MG63 (cell line): ENCODE data around the gene SUPT3H. TPM values are rescaled to one million over a fixed set of nuclear protein-coding genes. Genes with fewer than 3 reads are reported as not detected.
A peak's percentile ranks its signal among the peaks of the same experiment; 100 is the strongest.
"Not testable (repeated sequence)": the region's sequence is repeated elsewhere in the genome, so short reads cannot be mapped to it uniquely, and the experiment has no call there.

Experiments used
- DNase-seq: peaks from one replicate; pipeline ENCODE4 v3.0.0-alpha.2; 2020
- H3K27me3 ChIP-seq: fragments of 250-450 bp; sonication (Bioruptor Pico); 2 replicates; pipeline ENCODE4 v1.5.1; 2020; ENCODE audit warnings: mild to moderate bottlenecking, moderate library complexity
- H3K36me3 ChIP-seq: fragments of 250-450 bp; sonication (Bioruptor Pico); 2 replicates; pipeline ENCODE4 v1.5.1; 2020; ENCODE audit warnings: mild to moderate bottlenecking, moderate library complexity
- H3K4me3 ChIP-seq: fragments of 250-450 bp; sonication (Bioruptor Pico); 2 replicates; pipeline ENCODE4 v1.5.1; 2020; ENCODE audit warnings: mild to moderate bottlenecking, moderate library complexity
- H3K9me3 ChIP-seq: fragments of 250-450 bp; sonication (Bioruptor Pico); 2 replicates; pipeline ENCODE4 v1.5.1; 2020; ENCODE audit warnings: mild to moderate bottlenecking, moderate library complexity
- total RNA-seq: library from RNA; depleted of rRNA; stranded (reverse); fragments of >200 nt; shearing (Covaris generic); gene quantifications from 2 replicates; pipeline ENCODE4 v1.2.3, GENCODE V29; 2014; ENCODE audit warnings: low replicate concordance

The SUPT3H gene
- total RNA-seq, 1 experiment from 2014 or later, result not detected

GRCh38 chr6:44869321-44869897 lies 508.3 kb downstream of the SUPT3H start:
- H3K36me3 ChIP-seq, result no peaks in the 10 kb centered on the region
- peaks cover 25% of the 10 kb centered on the region for H3K9me3 ChIP-seq
- no peak for DNase-seq
- no peaks in the 10 kb centered on the region for H3K27me3 ChIP-seq
- no peak overlapping the region for H3K4me3 ChIP-seq

GRCh38 chr6:44868910-44869309 lies 508.8 kb downstream of the SUPT3H start:
- H3K4me3 ChIP-seq, result no peak overlapping the region
- no peaks in the 10 kb centered on the region for H3K27me3 ChIP-seq
- H3K36me3 ChIP-seq, result no peaks in the 10 kb centered on the region
- H3K9me3 ChIP-seq, result peaks cover 28% of the 10 kb centered on the region
- no peak for DNase-seq

- Histone ChIP-seq H3K9me3 (peaks cover 28% of the 10 kb centered on the region), H3K4me3 (no peak overlapping the region), H3K27me3 (no peaks in the 10 kb centered on the region), H3K36me3 (no peaks in the 10 kb centered on the region)
- DNase-seq, result no peak
Measured at GRCh38 chr6:44868335-44868668, 509.4 kb downstream of the SUPT3H start.

- no peaks in the 10 kb centered on the region for H3K27me3 ChIP-seq
- H3K4me3 ChIP-seq, result no peak overlapping the region
- H3K36me3 ChIP-seq, result no peaks in the 10 kb centered on the region
- peaks cover 28% of the 10 kb centered on the region for H3K9me3 ChIP-seq
- no peak for DNase-seq
Measured at GRCh38 chr6:44867571-44868334, 510.0 kb downstream of the SUPT3H start.

GRCh38 chr6:44865184-44865583 lies 512.5 kb downstream of the SUPT3H start:
- not testable (repeated sequence) for H3K36me3 ChIP-seq, DNase-seq, H3K4me3 ChIP-seq, H3K27me3 ChIP-seq
- peaks cover 27% of the 10 kb centered on the region for H3K9me3 ChIP-seq

- Histone ChIP-seq H3K27me3 (no peaks in the 10 kb centered on the region), H3K36me3 (no peaks in the 10 kb centered on the region), H3K9me3 (peaks cover 9% of the 10 kb centered on the region), H3K4me3 (no peak overlapping the region)
- no peak for DNase-seq
Measured at GRCh38 chr6:44859901-44860410, 517.8 kb downstream of the SUPT3H start.

- Histone ChIP-seq H3K9me3 (peaks cover 1% of the 10 kb centered on the region; the same call in 1 of the 2 replicates), H3K4me3 (no peak overlapping the region), H3K36me3 (no peaks in the 10 kb centered on the region), H3K27me3 (no peaks in the 10 kb centered on the region)
- DNase-seq, result no peak
Measured at GRCh38 chr6:44858998-44859397, 518.7 kb downstream of the SUPT3H start.

GRCh38 chr6:44856479-44856878 lies 521.3 kb downstream of the SUPT3H start:
- Histone ChIP-seq H3K27me3 (no peaks in the 10 kb centered on the region), H3K4me3 (no peak overlapping the region), H3K9me3 (no peaks in the 10 kb centered on the region), H3K36me3 (no peaks in the 10 kb centered on the region)
- DNase-seq, result no peak

GRCh38 chr6:44855562-44856411 lies 521.9 kb downstream of the SUPT3H start:
- Histone ChIP-seq H3K36me3 (no peaks in the 10 kb centered on the region), H3K4me3 (peak overlapping the region; percentile 2; the same call in 1 of the 2 replicates), H3K27me3 (no peaks in the 10 kb centered on the region), H3K9me3 (no peaks in the 10 kb centered on the region)
- DNase-seq, result no peak

- Histone ChIP-seq H3K9me3 (no peaks in the 10 kb centered on the region), H3K27me3 (no peaks in the 10 kb centered on the region), H3K4me3 (no peak overlapping the region), H3K36me3 (no peaks in the 10 kb centered on the region)
- DNase-seq, result no peak
Measured at GRCh38 chr6:44854712-44855443, 522.9 kb downstream of the SUPT3H start.

GRCh38 chr6:44851176-44851575 lies 526.6 kb downstream of the SUPT3H start:
- H3K9me3 ChIP-seq, result no peaks in the 10 kb centered on the region
- no peaks in the 10 kb centered on the region for H3K27me3 ChIP-seq
- H3K36me3 ChIP-seq, result no peaks in the 10 kb centered on the region
- DNase-seq, result peak; percentile 49
- no peak overlapping the region for H3K4me3 ChIP-seq

GRCh38 chr6:44850312-44850711 lies 527.4 kb downstream of the SUPT3H start:
- Histone ChIP-seq H3K27me3 (no peaks in the 10 kb centered on the region), H3K36me3 (no peaks in the 10 kb centered on the region), H3K9me3 (no peaks in the 10 kb centered on the region), H3K4me3 (no peak overlapping the region)
- no peak for DNase-seq

- Histone ChIP-seq H3K4me3 (no peak overlapping the region), H3K36me3 (no peaks in the 10 kb centered on the region), H3K27me3 (no peaks in the 10 kb centered on the region), H3K9me3 (no peaks in the 10 kb centered on the region)
- no peak for DNase-seq
Measured at GRCh38 chr6:44849806-44850205, 527.9 kb downstream of the SUPT3H start.

- DNase-seq, result no peak
- Histone ChIP-seq H3K27me3 (no peaks in the 10 kb centered on the region), H3K4me3 (no peak overlapping the region), H3K36me3 (no peaks in the 10 kb centered on the region), H3K9me3 (no peaks in the 10 kb centered on the region)
Measured at GRCh38 chr6:44843734-44844133, 534.0 kb downstream of the SUPT3H start.

GRCh38 chr6:44842616-44843015 lies 535.1 kb downstream of the SUPT3H start:
- no peak for DNase-seq
- H3K9me3 ChIP-seq, result no peaks in the 10 kb centered on the region
- no peak overlapping the region for H3K4me3 ChIP-seq
- no peaks in the 10 kb centered on the region for H3K36me3 ChIP-seq
- H3K27me3 ChIP-seq, result no peaks in the 10 kb centered on the region

- DNase-seq, result no peak
- Histone ChIP-seq H3K4me3 (no peak overlapping the region), H3K36me3 (no peaks in the 10 kb centered on the region), H3K27me3 (no peaks in the 10 kb centered on the region), H3K9me3 (no peaks in the 10 kb centered on the region)
Measured at GRCh38 chr6:44841829-44842228, 535.9 kb downstream of the SUPT3H start.

- Histone ChIP-seq H3K4me3 (no peak overlapping the region), H3K36me3 (no peaks in the 10 kb centered on the region), H3K27me3 (no peaks in the 10 kb centered on the region), H3K9me3 (no peaks in the 10 kb centered on the region)
- no peak for DNase-seq
Measured at GRCh38 chr6:44837741-44838140, 540.0 kb downstream of the SUPT3H start.
